GM18508 (cell line): ENCODE data around the gene PPIF.
A peak's percentile ranks its signal among the peaks of the same experiment; 100 is the strongest.

ENCODE experiments used
- ATAC-seq: cut with Tn5 transposase; IDR thresholded peaks from one replicate; pipeline ENCODE4 v1.9.1; 2021; ENCODE audit warnings: moderate number of reproducible peaks; ENCODE audit not compliant: insufficient read depth, unreplicated experiment

PPIF gene

GRCh38 chr10:79347226-79347893 lies at the start of gene PPIF:
TSS of gene PPIF (plus strand) at chr10:79347469. CDS start at chr10:79347549, 80 bp downstream.
- ATAC-seq: peak; percentile 44

- ATAC-seq: no peak
These were observed 48.6 kb upstream of the PPIF start for GRCh38 chr10:79298403-79299244.

- ATAC-seq: no peak
These were observed 47.6 kb upstream of the PPIF start for GRCh38 chr10:79299397-79300241.

GRCh38 chr10:79300711-79301110 lies 46.6 kb upstream of the PPIF start:
- ATAC-seq: no peak

GRCh38 chr10:79301754-79302530 lies 45.3 kb upstream of the PPIF start:
- ATAC-seq: no peak

- ATAC-seq: no peak
These were observed 43.4 kb upstream of the PPIF start for GRCh38 chr10:79303631-79304478.

GRCh38 chr10:79304479-79305087 lies 42.7 kb upstream of the PPIF start:
- no peak for ATAC-seq

GRCh38 chr10:79305515-79305914 lies 41.8 kb upstream of the PPIF start:
- ATAC-seq: no peak

GRCh38 chr10:79305988-79306387 lies 41.3 kb upstream of the PPIF start:
- no peak for ATAC-seq

GRCh38 chr10:79306644-79307220 lies 40.5 kb upstream of the PPIF start:
- no peak for ATAC-seq

GRCh38 chr10:79308016-79308415 lies 39.3 kb upstream of the PPIF start:
- no peak for ATAC-seq

GRCh38 chr10:79308969-79309665 lies 38.2 kb upstream of the PPIF start:
- ATAC-seq: no peak

- ATAC-seq: no peak
These were observed 36.9 kb upstream of the PPIF start for GRCh38 chr10:79310200-79310865.

- ATAC-seq: no peak
These were observed 36.2 kb upstream of the PPIF start for GRCh38 chr10:79310911-79311573.

GRCh38 chr10:79311581-79312407 lies 35.5 kb upstream of the PPIF start:
- no peak for ATAC-seq

- ATAC-seq: no peak
These were observed 34.6 kb upstream of the PPIF start for GRCh38 chr10:79312601-79313187.
